ENCODE measurements around the gene PDCD7. TPM values are rescaled to one million over a fixed set of nuclear protein-coding genes. Genes with fewer than 3 reads are reported as not detected.

The PDCD7 gene
- total and polyA plus RNA-seq, 2 of the 13 experiments (the other 11 are each of a cell fraction or from before 2014, with no cell fraction given) = 10.1 to 14.7 TPM

DNA sequence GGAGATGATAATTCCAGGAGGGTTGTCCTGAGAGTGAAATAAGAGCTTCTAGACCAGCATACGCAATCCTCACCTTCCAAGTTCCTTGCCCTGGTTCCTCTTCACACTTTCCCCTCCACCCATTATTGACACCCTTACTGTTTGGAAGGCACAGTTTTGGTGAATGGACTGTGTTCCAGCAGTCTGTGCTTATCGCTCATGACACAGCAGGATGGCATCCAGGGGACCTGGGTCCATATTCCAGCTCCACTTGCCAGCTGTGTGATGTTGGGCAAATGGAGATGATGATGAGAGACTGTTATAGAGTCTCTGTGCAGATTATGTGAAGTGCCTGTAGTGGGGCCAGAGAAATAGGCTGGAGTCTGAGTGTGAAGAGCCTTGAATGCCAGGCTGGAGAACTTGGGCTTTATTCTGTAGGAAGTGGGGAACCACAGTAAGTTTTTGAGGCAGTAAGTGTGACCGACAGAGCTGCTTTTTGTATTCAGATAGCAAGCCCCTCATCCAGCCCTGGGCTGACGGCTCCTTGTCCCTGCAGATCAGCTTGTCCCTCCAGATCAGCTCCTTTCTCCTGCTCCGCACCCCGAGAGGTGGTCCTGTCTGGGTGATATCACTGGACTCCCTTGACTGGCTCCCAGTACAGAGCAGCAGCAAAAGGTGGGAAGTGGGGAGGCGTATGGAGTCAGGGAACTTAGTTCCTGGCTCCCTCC, 49.0 kb downstream of the PDCD7 start (continued):
- TF ChIP-seq TBX3 (IDR thresholded peaks at IDR 0.05; ENCODE audit: borderline replicate concordance) = peak; percentile 35; the same call in 1 of the 2 replicates
- TF ChIP-seq ZNF12 (CRISPR knock-in tag; IDR thresholded peaks at IDR 0.05) = no peak
- TF ChIP-seq HES4 (CRISPR knock-in tag; IDR thresholded peaks at IDR 0.05; ENCODE audit: borderline replicate concordance) = no peak
- no peak for TF ChIP-seq TEF (CRISPR knock-in tag; IDR thresholded peaks at IDR 0.05)
- TF ChIP-seq ZNF251 (CRISPR knock-in tag; IDR thresholded peaks at IDR 0.05) = no peak
- TF ChIP-seq KAT7 (CRISPR knock-in tag; IDR thresholded peaks at IDR 0.05; ENCODE audit: borderline replicate concordance) = no peak
- 0 out of 2 replicates have a peak, but pooled peaks have one; percentile 25 for TF ChIP-seq HNF4A (CRISPR knock-in tag; IDR thresholded peaks at IDR 0.05)
- TF ChIP-seq, protein P1, sequence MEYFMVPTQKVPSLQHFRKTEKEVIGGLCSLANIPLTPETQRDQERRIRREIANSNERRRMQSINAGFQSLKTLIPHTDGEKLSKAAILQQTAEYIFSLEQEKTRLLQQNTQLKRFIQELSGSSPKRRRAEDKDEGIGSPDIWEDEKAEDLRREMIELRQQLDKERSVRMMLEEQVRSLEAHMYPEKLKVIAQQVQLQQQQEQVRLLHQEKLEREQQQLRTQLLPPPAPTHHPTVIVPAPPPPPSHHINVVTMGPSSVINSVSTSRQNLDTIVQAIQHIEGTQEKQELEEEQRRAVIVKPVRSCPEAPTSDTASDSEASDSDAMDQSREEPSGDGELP (IDR thresholded peaks at IDR 0.05; ENCODE audit: borderline replicate concordance, low read depth) = peak; percentile 27; the same call in 1 of the 2 replicates
- no peak for TF ChIP-seq ARID3A (IDR thresholded peaks at IDR 0.05; ENCODE audit: low read depth, low read length)
- TF ChIP-seq SIX4 (CRISPR knock-in tag; IDR thresholded peaks at IDR 0.05) = no peak

Data from HepG2 (cell line).